HG03342 (cell line): Measurements from ENCODE around the gene NRM.
"Not testable (repeated sequence)": the region's sequence is repeated elsewhere in the genome, so short reads cannot be mapped to it uniquely, and the experiment has no call there.

Experiments
- ATAC-seq: cut with Tn5 transposase; IDR thresholded peaks from one replicate; pipeline ENCODE4 v1.9.1; 2021; ENCODE audit warnings: mild to moderate bottlenecking, moderate library complexity; ENCODE audit not compliant: unreplicated experiment

Gene NRM

DNA sequence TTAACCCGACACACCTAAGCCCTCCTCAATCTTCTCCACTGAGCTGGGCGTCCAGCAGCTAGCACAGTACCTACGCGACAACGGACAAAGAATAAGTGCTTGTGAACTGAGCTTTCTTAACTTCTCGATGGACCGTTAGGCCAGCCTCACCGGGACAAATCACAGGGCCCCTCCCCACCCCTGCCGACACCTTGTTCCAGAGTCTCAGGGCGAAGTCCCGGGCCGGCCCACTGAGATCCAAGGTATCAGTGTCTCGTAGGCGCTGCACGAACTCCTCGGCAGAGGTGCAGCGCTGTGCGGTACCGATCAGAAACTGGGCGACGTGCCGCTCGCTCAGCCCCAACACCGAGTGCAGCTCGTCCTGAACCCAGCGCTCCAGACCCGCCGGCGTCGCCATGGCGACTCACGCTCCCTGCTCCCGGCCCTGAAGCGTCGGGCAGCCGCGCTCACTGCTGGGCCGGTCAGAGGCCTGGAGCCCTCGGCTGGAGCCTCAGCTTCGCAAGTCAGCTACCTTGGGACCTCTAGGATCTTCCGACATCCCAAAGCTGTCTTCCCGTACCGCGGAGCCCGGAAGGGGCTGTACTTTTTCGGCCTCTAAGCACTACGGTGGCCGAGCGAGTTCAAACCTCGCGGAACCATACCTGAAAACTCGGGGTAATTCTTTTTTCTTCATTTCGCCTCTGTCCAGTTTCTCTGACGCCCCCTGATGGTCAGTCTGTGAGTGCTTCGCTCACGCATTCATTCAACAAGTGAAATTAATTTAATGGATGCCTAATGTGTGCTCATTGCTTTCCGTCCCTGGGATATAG lies 18.1 kb downstream of the NRM start, which contains the start of gene DHX16:
Gene DHX16 (minus strand): TSS at position 562 of the 809 bp plus-strand sequence. CDS start 165 bp downstream, at position 397.
- ATAC-seq, result peak; percentile 60

DNA sequence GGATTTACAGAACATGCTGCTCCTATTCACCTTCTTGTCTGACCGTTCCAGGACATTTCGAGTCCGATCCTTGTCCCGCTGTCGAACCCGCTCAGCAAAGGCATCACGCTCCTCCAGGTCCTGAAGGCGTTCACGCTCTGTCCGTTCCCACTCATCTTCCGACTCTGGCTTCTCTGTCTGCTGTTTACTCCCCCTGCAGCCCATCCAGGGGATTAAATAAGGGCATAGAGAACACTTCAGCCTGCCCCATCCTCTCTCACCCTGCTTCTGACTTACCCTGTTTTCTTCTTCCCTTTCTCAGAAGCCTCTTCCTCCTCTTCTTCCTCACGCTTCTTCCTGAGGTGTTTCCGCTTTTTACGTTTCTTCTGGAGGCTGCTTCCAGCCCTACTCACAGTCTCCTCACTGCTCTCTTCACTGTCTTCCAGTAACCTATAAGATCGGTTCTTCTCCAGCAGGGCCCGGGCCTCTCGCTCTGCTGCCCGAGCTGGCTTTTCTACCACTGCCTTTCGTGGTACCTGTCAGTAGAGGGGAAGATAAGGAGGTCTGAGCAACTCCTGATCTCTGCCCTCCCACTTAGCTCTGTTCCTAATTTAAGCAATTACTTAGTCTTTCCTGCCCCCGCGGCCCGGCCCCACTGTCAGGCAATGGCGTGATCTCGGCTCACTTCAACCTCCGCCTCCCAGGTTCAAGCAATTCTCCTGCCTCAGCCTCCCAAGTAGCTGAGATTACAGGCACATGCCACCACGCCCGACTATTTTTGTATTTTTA lies 19.8 kb downstream of the NRM start:
- ATAC-seq, result no peak

GRCh38 chr6:30666300-30666699 lies 24.5 kb downstream of the NRM start:
- not testable (repeated sequence) for ATAC-seq

- ATAC-seq, result no peak
These were observed 25.6 kb downstream of the NRM start for GRCh38 chr6:30664994-30665767.

DNA sequence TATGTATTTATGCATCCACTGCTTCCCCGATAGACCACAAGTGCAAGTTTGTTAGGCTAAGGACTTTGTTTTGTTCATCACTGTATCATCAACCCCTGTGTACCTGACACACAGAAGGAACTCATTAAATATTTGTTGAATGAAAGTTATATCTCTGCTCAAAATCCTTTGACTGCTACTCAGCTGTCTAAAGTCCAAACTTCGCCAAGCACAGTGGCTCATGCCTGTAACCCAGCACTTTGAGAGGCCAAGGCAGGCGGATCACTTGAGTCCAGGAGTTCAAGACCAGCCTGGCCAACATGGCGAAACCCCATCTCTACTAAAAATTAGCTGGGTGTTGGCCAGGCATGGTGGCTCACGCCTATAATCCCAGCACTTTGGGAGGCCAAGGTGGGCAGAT lies 32.9 kb downstream of the NRM start:
- ATAC-seq, result not testable (repeated sequence)

GRCh38 chr6:30657454-30657853 lies 33.3 kb downstream of the NRM start:
- ATAC-seq, result no peak

DNA sequence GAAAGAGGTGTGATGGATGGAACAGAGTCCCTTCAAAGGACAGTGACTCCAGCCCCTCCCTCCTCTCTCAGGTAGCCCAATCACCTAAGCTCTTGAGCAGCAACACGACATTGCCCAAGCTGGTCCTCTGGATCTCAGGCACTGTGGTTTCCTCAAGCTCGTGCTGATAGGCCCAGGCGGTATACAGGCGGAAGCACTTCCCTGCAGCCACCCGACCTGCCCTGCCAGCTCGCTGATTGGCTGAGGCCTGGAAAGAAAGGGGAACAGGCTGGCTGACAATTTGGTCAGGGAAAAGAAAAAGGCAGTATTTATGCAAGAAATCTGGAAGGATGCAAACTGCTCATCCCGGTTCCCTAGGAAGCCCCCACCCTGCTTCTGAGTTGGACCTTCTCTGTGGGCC lies 34.3 kb downstream of the NRM start:
- ATAC-seq, result no peak

DNA sequence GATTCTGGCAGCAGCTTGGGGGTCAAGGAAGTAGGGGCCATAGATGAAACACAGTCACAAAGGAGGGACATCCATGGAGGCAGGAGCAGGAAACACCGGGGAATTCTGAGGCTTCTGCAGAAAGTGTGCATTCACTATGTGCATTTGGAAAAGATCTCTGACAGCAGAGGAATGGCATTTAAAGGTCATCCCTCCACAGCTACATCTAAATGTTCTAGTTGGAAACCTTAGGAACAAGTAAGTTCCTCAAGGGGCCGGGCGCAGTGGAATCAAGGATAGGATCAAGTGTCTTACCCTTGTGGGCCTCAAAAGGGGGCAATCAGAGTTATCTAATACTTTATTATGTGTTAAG lies 35.1 kb downstream of the NRM start:
- ATAC-seq, result no peak

DNA sequence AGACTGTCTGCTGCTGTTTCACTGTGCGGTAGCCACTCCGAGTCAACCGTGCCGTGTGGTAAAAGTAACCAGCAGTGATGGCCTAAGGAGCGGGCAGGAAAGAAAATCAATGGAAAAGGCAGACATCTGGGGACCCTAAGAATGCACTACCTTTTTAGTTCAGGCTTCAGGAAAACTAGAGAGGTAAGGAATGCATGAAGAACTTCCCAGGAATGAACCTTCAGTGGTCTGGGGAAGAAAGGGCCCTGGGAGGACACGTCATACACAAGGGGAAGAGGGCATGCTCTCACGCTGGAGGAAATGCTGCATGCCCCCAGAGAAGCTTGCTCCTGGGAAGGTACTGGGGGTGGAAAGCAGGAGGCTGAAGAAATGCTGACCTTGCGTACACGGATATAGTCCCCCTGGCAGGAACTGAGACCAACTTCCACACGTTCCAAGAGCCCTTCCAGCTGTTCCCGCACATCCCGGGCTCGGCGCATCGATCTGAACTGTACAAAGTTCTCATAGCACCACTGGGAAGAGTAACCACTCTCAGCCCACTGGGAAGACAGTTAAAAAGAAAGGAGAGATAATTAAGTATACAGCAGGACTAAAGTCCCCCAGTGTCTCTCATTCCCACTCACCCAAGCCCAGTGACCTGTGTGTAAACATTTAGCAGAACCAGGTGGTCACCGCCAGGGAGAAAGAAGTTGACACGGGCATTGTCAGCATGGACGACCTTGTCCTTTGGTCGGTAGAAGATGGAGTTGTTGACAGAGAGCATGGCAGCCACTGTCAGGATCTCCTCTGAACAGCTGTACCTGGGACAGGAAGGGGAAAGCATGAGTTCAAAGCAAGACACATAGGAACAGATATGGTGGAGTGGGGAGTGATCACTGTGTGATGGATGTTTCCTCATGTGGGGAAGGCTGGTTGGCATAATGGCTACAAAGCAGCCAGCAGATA lies 35.7 kb downstream of the NRM start:
- no peak for ATAC-seq

DNA sequence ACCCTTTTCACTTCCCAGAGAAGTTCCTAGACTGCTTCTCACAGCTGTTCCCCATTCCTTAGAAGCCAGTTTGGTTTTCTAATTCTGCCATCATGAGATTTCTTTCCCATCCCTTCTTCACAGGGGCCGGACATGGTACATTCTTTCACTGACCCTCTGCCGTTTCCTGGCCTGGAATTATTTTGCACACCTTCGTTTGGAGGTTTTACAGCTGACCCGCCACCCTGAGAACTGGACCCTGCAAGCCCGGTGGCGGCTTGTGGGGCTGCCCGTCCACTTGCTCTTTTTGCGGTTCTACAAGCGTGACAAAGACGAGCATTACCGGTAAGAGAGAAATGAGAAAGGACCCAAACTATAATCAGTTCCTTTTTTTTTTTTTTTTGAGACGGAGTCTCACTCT lies 39.6 kb downstream of the NRM start:
- ATAC-seq, result no peak

DNA sequence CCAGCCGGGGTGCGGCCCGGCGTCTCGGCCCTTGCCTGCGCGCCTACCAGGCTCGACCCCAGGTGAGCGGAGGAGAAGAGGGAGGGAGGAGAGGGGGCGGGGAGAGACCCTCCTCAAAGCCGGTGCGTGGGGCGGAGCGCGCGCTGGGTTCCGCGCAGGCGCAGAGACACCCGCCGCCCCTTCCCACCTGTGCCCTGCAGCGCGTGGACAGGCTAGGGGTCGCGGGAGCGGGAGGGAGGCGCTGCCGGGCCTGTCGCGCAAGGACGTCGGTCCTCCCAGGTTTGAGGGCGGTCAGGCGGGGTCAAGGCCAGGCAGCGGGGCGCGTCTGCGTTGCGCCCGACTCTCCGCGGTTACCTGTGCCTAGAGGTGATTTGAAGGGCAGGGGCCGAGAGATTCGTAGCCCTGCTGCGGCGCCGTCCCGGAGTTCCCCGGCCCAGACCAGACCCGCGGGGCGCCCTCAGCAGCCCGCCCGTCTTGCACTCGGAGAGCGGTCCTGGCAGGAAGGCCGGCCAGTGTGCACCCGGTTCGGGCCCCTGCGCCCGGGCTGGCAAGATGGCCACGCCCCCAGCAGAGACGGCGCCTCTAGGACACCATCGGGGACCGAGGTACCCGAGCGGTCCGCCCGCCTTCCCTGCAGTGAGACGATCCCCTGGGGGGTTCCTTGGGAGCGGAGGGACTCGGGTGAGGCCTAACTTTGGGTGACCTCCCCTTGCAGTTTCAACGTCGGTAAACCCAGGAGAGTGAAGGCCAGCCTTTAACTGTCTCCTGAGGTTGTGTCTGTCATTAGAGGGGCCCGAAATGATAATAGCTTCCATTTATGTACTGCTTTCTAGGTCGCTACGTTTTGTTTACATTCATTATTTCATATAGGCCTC lies 43.3 kb downstream of the NRM start:
- ATAC-seq, result peak; percentile 62

- peak; percentile 42 for ATAC-seq
These were observed 44.1 kb downstream of the NRM start, which contains the start of gene C6orf136 for GRCh38 chr6:30646450-30647241. Gene C6orf136, plus strand, starts transcription at chr6:30647133. Its CDS starts 99 bp downstream, at chr6:30647232.

DNA sequence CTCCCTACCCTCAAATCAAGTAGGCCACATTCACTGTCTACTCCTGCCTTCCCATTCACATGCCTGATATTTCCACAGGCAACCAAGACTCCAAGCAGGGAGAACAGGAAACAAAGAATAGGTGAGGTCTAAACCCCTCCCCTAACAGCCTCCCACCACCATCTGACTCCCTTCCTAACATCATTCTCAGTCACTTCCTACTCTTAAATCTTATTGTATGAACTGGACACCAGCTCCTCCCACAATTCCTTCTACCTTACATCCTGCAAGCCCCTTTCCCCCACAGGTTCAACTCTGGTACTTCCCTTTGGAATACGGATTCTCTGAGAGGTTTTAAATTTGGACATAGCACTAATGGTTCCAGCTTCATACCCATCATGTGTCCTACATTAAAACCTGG lies 44.8 kb downstream of the NRM start:
- ATAC-seq, result no peak

DNA sequence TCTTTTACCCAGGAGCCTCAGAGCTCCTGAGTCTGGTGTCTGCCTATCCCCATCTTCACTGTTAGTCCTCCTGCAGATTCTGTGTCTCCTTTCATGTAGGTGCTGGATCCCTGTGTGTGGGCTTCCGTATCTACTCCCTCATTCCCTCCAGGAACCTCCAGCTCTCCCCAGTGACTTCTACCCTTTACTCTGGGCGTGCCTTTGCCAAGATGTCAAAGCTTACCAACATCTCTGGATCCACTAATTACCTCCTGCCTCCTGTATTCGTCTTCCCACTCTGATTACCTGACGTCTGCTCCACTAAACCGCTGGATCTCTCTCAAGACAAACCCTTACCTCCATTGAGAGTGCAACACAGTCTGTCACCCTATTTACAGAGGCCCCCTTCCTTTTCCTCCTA lies 46.0 kb downstream of the NRM start:
- no peak for ATAC-seq

DNA sequence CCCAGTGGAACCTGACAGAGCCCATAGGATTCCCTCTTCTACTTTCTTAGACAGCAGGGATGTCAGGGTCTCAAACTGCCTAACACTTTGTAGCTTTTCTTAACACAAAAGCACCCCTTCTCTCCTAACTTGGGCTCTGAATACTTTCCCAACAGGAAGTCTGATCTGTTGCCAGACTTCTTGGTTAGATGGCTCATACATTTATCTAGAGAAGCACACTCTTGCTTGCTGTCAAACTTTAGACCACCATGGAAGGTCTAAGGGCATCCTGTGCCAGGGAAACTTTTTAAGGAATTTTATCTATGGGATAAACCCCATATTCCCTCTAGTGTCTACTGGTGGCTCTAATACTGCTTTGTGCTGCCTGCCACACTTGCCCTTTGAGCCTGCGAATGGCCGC lies 47.1 kb downstream of the NRM start:
- ATAC-seq, result no peak

DNA sequence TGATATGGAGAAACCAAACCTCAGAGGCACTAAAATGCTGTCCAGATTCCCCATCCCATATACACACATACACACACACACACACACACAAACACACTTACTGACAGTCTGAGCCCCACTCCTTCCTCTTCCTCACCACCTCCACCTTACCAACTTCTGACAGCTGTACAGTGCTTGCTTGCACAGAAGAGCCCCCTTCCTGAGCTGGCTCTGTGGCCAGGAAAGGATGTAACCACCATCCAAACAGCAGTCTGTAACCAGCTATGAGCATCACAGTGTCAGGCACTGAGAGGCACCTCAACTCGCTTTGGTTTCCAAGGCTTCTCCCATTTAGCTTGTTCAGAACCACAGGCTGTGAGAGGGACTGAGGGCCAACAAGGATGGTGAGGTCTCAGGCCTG lies 49.7 kb downstream of the NRM start:
- ATAC-seq, result no peak

GRCh38 chr6:30640481-30640880 lies 50.3 kb downstream of the NRM start:
- no peak for ATAC-seq
